Nephron progenitor cell (in vitro differentiated cells): ENCODE measurements around the gene PTPRF.

ENCODE experiments used
- DNase-seq: peaks from one replicate; pipeline ENCODE4 v3.0.0; 2021
- H3K27ac Mint-ChIP-seq: 2 replicates; pipeline ENCODE4 v1.8.0; 2021; ENCODE audit warnings: mild to moderate bottlenecking, moderate library complexity, mixed read lengths
- H3K27me3 Mint-ChIP-seq: 2 replicates; pipeline ENCODE4 v1.8.0; 2021; ENCODE audit warnings: mild to moderate bottlenecking, low read depth, mixed read lengths; ENCODE audit not compliant: poor library complexity
- H3K36me3 Mint-ChIP-seq: 2 replicates; pipeline ENCODE4 v1.8.0; 2021; ENCODE audit warnings: low read depth, mixed read lengths
- H3K4me1 Mint-ChIP-seq: 2 replicates; pipeline ENCODE4 v1.8.0; 2021; ENCODE audit warnings: mixed read lengths
- H3K4me3 Mint-ChIP-seq: 2 replicates; pipeline ENCODE4 v1.8.0; 2021; ENCODE audit warnings: mild to moderate bottlenecking, moderate library complexity, mixed read lengths
- H3K9me3 Mint-ChIP-seq: 2 replicates; pipeline ENCODE4 v1.8.0; 2021; ENCODE audit warnings: mild to moderate bottlenecking, moderate library complexity, mixed read lengths
- CTCF ChIP-seq: fragments of 200-600 bp; sonication (generic); IDR thresholded peaks from 2 replicates; pipeline ENCODE4 v1.5.0; 2021; ENCODE audit warnings: antibody characterized with exemption

PTPRF gene

GRCh38 chr1:43653893-43654292 is 123.2 kb downstream of the PTPRF start:
- H3K36me3 Mint-ChIP-seq = peaks cover 53% of the 10 kb centered on the region
- H3K9me3 Mint-ChIP-seq = no peaks in the 10 kb centered on the region
- H3K4me3 Mint-ChIP-seq = no peak overlapping the region
- DNase-seq = no peak
- H3K27ac Mint-ChIP-seq = no peak overlapping the region
- H3K27me3 Mint-ChIP-seq = peaks cover 12% of the 10 kb centered on the region
- H3K4me1 Mint-ChIP-seq = peaks cover 37% of the 10 kb centered on the region
- TF ChIP-seq CTCF = no peak

DNA sequence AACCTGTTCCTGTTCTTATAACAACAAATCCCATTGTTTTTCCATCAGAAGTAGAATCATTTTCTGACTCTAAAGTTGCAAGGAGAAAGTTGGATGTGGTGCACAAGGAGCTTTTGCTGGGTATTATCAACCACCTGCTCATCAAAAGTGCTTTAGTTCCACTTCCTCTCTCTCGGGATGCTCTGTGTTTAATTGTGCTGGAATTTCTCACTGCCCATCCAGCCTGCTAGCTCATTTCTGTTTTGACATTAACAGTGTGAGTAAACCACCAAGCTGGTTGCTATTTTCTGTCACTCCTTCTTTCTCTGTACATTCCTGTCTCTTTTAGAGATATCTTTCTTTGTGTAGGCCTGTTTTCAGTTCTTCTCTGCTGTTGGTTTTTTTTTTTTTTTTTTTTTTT is 125.3 kb downstream of the PTPRF start:
- Mint-ChIP-seq H3K4me3 (no peak overlapping the region), H3K27ac (no peak overlapping the region), H3K9me3 (no peaks in the 10 kb centered on the region), H3K4me1 (peaks cover 21% of the 10 kb centered on the region), H3K27me3 (peaks cover 2% of the 10 kb centered on the region), H3K36me3 (peaks cover 70% of the 10 kb centered on the region)
- TF ChIP-seq CTCF = no peak
- DNase-seq = no peak

GRCh38 chr1:43659212-43660166 is 128.8 kb downstream of the PTPRF start:
- no peak for TF ChIP-seq CTCF
- no peaks in the 10 kb centered on the region for H3K4me1 Mint-ChIP-seq
- peaks cover 2% of the 10 kb centered on the region for H3K27me3 Mint-ChIP-seq
- H3K36me3 Mint-ChIP-seq = peaks cover 86% of the 10 kb centered on the region
- no peaks in the 10 kb centered on the region for H3K9me3 Mint-ChIP-seq
- DNase-seq = no peak
- no peak overlapping the region for H3K4me3 Mint-ChIP-seq
- no peak overlapping the region for H3K27ac Mint-ChIP-seq

DNA sequence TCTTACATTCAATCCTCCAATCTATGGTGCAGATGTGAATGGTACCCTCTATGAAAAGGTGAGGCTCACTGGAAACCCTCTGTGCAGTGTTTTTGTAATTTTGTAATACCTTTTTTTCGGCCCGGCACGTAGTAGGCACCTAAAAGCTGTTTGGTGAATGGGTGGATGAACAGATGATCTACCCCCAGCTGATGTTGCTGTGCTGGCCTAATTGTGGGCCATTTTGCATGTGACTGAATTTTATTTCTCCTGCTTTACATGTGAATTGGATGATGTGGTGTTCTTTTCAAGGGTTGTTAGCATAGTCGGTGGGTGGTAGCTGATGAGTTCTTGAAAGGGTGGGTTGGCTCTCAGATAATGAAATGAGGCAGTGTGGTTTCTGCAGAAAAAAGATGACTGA is 129.7 kb downstream of the PTPRF start:
- no peaks in the 10 kb centered on the region for H3K4me1 Mint-ChIP-seq
- H3K9me3 Mint-ChIP-seq = no peaks in the 10 kb centered on the region
- H3K36me3 Mint-ChIP-seq = peaks cover 84% of the 10 kb centered on the region
- TF ChIP-seq CTCF = no peak
- H3K27me3 Mint-ChIP-seq = peaks cover 2% of the 10 kb centered on the region
- H3K27ac Mint-ChIP-seq = no peak overlapping the region
- no peak for DNase-seq
- H3K4me3 Mint-ChIP-seq = no peak overlapping the region

DNA sequence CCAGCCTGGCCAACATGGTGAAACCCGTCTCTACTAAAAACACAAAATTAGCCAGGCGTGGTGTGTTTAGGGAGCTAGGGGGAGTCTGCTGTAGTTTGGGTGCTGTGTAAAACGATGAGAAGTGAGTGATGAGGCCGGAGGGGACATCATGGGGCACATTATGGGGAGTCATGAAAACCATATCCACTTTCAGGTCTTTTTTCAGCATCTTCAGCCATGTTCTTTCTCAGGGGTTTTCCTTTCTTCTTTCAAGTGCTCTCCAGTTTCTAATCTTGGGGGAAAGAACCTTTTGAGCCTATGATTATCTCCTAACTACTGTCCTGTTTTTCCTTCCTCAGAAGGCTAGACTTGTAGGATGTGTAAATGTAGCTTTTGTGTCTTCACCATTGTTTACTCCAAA is 133.7 kb downstream of the PTPRF start:
- no peak overlapping the region for H3K27ac Mint-ChIP-seq
- H3K9me3 Mint-ChIP-seq = no peaks in the 10 kb centered on the region
- peaks cover 91% of the 10 kb centered on the region for H3K36me3 Mint-ChIP-seq
- H3K4me1 Mint-ChIP-seq = peaks cover 15% of the 10 kb centered on the region
- TF ChIP-seq CTCF = no peak
- DNase-seq = no peak
- no peak overlapping the region for H3K4me3 Mint-ChIP-seq
- no peaks in the 10 kb centered on the region for H3K27me3 Mint-ChIP-seq

- Mint-ChIP-seq H3K4me3 (no peak overlapping the region), H3K9me3 (no peaks in the 10 kb centered on the region), H3K36me3 (peaks cover 90% of the 10 kb centered on the region), H3K27me3 (no peaks in the 10 kb centered on the region), H3K27ac (peak overlapping the region; percentile 39), H3K4me1 (peaks cover 15% of the 10 kb centered on the region)
- no peak for TF ChIP-seq CTCF
- DNase-seq = no peak
Measured at GRCh38 chr1:43666608-43667007, 135.9 kb downstream of the PTPRF start.
